Measurements from ENCODE around the gene FBXO5. TPM values are rescaled to one million over a fixed set of nuclear protein-coding genes. Genes with fewer than 3 reads are reported as not detected.
"Not testable (repeated sequence)": the region's sequence is repeated elsewhere in the genome, so short reads cannot be mapped to it uniquely, and the experiment has no call there.

The FBXO5 gene, protein sequence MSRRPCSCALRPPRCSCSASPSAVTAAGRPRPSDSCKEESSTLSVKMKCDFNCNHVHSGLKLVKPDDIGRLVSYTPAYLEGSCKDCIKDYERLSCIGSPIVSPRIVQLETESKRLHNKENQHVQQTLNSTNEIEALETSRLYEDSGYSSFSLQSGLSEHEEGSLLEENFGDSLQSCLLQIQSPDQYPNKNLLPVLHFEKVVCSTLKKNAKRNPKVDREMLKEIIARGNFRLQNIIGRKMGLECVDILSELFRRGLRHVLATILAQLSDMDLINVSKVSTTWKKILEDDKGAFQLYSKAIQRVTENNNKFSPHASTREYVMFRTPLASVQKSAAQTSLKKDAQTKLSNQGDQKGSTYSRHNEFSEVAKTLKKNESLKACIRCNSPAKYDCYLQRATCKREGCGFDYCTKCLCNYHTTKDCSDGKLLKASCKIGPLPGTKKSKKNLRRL
- total RNA-seq, result 2.1 TPM
- long read RNA-seq, partial matches to known transcripts, result 0 of 3 reads
- long read RNA-seq, other reads (novel, unspliced or antisense), result 0 of 3 reads

DNA sequence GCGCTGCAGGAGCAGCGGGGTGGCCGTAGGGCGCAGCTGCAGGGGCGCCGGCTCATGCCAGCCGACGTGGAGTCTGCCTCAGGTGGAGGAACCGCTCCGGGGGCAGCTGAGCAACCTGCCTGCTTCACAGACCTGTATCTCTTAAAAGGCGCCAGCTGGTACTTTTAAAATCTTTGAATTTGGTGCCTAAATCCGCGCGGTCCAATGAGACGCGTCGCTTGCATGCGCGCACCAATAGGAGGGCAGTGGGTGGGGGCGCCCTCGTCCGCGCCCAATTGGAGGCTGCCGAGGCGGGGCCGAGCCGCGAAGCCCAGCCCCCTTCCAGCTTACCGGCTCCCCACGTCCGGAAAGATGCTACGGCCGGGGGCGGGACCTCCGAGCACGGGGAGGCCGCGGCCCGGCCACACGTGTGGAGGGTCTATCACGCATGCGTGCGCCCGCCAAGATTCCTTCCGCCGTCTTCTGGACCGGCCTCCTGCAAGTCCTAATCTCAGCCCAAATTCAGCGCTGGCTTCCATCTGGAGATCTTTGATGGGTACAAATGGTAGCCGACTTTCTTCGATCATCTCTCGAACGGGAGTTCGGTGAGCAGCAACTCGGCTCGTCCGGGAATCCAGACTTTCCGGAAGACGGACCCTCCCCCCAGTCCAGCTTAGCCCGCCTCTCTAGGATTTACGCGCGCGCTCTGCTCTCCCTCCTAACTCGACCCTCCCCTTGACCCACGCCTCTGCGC, at the start of gene FBXO5:
TSS of gene FBXO5 (minus strand) at position 138 of the 733 bp plus-strand sequence. CDS start at position 56, 82 bp downstream.
- DNase-seq (ENCODE audit: low spot score), result peak; percentile 99
- intact Hi-C loops (cut with DNase I), result loop anchor here (2.0 kb wide), 1 partner anchor 20 kb away; the partner anchor contains the start of gene MTRF1L

DNA sequence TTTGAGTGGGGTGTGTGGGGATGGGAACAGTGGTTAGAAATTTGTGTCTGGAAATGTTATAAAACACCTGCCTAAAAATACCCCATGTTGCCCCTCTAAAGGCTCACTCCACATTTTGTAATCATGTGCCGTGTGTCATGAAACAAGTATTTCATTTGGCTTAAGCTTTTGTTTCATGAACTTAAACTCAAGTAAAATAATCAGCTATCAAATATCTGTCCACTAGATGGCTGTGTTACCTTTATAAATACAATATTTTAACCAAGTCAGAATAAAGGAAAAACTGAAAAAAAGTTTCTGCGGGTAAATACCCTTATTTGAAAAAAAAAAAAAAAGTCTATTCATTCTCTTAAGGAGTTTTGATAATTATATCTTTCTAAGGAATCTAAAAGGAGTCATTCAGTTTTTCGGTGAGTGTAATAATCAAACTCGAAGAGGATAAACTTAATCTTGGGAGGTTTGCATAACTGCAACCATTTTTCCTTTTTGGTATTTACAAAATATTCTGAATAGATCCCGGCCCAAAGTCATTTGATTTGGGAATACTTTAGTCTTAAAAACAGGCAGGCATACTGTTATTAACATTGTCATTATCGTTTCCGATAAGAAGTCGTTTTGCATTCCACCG, 49.5 kb upstream of the FBXO5 start:
- DNase-seq (ENCODE audit: low spot score), result no peak
- intact Hi-C loops (cut with DNase I), result loop anchor here (10.0 kb wide), 2 partner anchors 182 to 482 kb away; no protein-coding TSS in a partner anchor

DNA sequence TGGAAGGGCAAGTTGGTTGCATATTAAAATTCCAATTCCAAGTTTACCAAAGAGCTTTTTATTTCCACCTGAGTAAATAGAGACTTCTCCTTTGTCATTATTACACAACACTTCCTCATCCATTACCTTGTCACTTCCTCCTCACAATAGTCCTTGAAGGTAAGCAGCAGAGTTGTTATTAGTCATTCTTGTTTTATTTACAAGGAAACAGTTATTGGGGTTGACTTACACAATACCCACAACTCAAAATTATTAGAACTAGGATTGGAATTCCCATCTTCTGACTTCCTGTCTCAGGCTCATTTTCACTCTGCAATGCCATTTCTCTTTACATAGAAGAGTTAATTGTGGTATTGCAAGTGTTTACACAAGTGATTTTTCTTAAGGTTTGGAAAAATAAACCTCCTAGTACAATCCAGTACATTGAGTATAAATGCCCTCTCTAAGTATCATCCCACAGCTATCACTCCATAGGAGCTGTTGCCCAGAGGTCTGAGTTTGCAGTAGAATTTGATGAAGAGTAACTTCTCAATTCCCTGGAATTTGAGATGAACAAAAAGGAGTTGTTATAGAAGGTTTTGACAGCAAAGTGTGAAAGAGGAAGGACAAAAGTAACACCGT, 48.6 kb upstream of the FBXO5 start:
- intact Hi-C loops (cut with DNase I), result loop anchor here (10.0 kb wide), 2 partner anchors 183 to 483 kb away; no protein-coding TSS in a partner anchor
- no peak for DNase-seq (ENCODE audit: low spot score)

DNA sequence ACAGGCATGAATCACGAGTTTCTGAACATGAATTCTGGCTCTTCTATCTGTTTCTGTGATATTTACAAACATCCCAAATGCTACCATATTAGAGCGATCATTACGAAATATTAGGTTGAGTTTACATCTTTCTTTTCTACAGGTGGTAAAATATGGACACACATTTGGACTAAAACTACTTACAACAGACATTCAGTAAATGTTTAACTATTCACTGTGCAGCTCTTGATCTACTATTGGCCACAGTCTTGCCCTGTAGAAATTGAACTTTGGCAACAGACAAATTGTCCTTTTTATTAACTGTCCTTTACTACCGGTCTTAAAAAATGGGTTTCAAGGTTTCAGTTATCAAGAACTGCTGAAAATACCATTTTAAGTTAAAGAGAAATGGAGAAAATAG, 46.1 kb upstream of the FBXO5 start:
- DNase-seq (ENCODE audit: low spot score), result no peak
- intact Hi-C loops (cut with DNase I), result no loop called here

GRCh38 chr6:153028286-153028685, 45.4 kb upstream of the FBXO5 start:
- no peak for DNase-seq (ENCODE audit: low spot score)
- intact Hi-C loops (cut with DNase I), result no loop called here

DNA sequence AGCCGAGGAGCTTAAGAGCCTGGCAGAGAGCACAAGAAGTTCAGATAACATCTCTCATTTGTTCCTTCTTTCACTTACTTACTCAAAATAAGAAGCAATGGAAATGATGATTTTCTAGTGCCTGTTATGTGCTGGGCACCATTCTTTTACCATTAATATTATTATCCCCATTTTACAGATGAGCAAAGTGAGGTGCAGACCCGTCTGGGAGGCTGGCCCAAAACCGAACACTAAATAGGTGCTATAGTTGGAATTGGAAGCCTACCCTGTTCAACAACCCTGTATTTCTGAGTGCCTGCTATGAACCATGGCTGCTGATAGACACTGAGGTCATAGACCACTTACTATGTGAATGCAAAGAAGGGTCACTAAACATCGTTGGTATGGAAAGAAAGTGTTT, 44.6 kb upstream of the FBXO5 start:
- intact Hi-C loops (cut with DNase I), result no loop called here

GRCh38 chr6:153024709-153025017, 41.8 kb upstream of the FBXO5 start:
- DNase-seq (ENCODE audit: low spot score), result no peak
- intact Hi-C loops (cut with DNase I), result loop anchor here (5.0 kb wide), 1 partner anchor 157 kb away; no protein-coding TSS in a partner anchor

More for the DNA sequence above, 44.6 kb upstream of the FBXO5 start:
- no peak for DNase-seq (ENCODE audit: low spot score)

DNA sequence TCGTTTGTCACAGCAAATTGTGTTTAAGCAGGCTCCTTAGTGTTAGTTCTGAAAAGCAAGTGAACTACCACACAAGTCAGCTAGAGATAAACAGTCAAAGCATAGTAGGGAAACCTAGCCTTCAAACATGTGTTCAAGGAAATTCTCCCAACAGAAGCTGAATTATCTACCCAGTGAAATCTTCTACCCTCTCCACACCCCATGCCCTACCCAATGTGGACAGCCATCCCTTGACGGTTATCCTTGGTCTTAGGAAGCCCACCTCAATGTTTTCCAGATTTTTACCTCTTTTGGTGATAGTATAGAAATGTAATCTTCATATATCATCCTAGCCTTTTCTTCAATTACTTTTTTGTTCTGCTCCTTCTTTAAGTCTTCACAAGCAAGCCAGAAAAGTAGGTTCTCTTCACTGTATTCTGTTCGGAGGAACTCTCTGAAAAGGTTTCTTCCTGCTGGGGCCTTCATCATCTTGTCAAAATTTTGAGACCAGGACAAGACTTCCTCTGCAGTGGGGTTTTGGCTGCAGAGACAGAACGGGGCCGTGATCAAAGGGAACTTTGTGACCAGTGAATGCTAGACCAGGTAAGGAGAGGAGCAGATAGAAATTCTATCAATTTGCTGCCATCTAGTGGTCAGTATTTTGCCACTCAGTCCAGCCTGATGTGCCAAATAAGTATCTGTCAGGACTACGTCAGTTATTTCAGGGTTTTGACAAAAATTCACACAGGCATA, 41.3 kb upstream of the FBXO5 start:
- no peak for DNase-seq (ENCODE audit: low spot score)
- intact Hi-C loops (cut with DNase I), result loop anchor here (5.0 kb wide), 1 partner anchor 157 kb away; no protein-coding TSS in a partner anchor

- intact Hi-C loops (cut with DNase I), result no loop called here
- no peak for DNase-seq (ENCODE audit: low spot score)
Observed at GRCh38 chr6:153018355-153018754, 35.5 kb upstream of the FBXO5 start.

GRCh38 chr6:153016846-153017245, 34.0 kb upstream of the FBXO5 start:
- intact Hi-C loops (cut with DNase I), result no loop called here
- DNase-seq (ENCODE audit: low spot score), result no peak

- no peak for DNase-seq (ENCODE audit: low spot score)
- intact Hi-C loops (cut with DNase I), result no loop called here
Observed at GRCh38 chr6:153015094-153015640, 32.3 kb upstream of the FBXO5 start.

DNA sequence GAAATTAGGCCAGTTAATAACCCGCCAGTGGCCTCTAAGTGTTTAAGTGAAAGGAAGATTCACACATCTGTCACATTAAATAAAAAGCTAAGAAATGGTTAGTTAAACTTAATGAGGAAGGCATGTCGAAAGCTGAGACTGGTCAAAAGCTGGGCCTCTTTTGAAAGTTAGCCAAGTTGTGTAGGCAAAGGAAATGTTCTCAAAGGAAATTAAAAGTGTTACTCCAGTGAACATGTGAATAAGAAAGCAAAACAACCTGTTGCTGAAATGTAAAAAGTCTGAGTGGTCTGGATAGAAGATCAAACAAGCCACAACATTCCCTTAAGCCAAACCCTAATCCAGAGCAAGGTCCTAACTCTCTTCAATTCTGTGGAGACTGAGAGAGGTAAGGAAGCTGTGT, 30.6 kb upstream of the FBXO5 start:
- intact Hi-C loops (cut with DNase I), result no loop called here
- no peak for DNase-seq (ENCODE audit: low spot score)

DNA sequence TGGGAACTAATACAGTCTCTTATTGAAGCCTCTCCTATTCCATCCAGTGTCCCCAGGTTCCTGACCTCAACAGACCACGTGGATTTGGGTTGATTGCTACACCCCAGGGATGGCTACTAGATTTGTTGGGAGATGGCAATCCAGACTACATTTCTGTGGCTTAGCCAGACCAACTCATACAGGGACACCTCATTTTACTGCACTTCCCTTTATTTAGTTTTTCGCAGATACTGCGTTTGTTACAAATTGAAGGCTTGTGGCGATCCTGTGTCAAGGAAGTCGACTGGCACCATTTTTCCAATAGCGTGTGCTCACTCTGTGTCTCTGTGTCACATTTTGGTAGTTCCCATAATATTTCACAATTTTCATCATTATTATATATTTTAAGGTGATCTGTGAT, 30.0 kb upstream of the FBXO5 start:
- intact Hi-C loops (cut with DNase I), result no loop called here
- DNase-seq (ENCODE audit: low spot score), result no peak

- intact Hi-C loops (cut with DNase I), result loop anchor here (2.0 kb wide), 1 partner anchor 21 kb away; the partner anchor contains the start of gene FBXO5
- DNase-seq (ENCODE audit: low spot score), result no peak
Observed at GRCh38 chr6:153003366-153003690, 20.5 kb upstream of the FBXO5 start.

DNA sequence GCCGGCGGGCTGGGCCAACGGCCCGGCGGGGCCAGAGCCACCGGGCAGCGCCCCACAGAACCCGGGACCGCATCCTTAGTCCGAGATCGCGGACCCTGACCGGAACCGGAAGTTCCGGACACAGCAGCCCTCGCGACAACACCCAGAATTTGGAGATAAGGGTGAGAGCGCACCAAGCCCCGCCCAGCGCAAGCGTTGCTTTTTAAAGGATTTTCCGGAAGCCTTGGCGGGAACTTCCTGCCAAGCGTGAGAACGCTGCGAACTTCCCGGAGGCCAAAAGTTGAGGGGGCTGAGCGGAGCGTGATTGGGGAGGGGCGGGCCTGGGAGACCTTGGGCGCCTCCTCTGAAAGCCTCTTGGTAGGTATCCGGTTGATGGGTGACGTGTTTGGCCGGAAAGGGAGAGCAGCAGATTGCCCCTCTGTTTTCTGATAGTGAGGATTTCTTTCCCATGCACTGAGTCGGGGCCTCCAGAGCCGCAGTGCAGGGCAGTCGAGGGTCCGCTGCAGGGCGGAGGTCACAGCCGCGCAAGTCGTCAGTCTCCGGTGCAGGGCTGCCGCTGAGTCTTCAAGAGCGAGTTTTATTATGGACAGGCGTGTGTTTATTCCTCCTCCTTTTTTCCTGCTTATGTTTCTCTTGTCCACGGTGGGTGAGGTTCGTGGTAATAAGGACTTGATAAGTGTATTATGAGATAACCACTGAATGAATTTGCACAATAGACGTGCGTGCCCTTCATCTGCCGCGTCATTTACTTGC, 19.9 kb upstream of the FBXO5 start, which contains the start of gene MTRF1L:
TSS of gene MTRF1L (minus strand) at position 97 of the 753 bp plus-strand sequence. CDS start at position 73, 24 bp downstream.
- intact Hi-C loops (cut with DNase I), result loop anchor here (2.0 kb wide), 1 partner anchor 20 kb away; the partner anchor contains the start of gene FBXO5
- peak; percentile 96 for DNase-seq (ENCODE audit: low spot score)

GRCh38 chr6:153001767-153002612, 19.1 kb upstream of the FBXO5 start:
- no peak for DNase-seq (ENCODE audit: low spot score)
- intact Hi-C loops (cut with DNase I), result loop anchor here (2.0 kb wide), 1 partner anchor 19 kb away; the partner anchor contains the start of gene FBXO5

GRCh38 chr6:153000790-153001189, 17.9 kb upstream of the FBXO5 start:
- intact Hi-C loops (cut with DNase I); DNase-seq (ENCODE audit: low spot score): not testable (repeated sequence)
